Cerebellar nuclear complex (tissue), 1 donor: ENCODE data around the gene ABHD18.
"Not testable (repeated sequence)": the region's sequence is repeated elsewhere in the genome, so short reads cannot be mapped to it uniquely, and the experiment has no call there.

Source experiments
- DNase-seq, 2 experiments: peaks; one replicate each; lab custom pipeline; 2025; lab: John Stamatoyannopoulos, UW

ABHD18 gene

DNA sequence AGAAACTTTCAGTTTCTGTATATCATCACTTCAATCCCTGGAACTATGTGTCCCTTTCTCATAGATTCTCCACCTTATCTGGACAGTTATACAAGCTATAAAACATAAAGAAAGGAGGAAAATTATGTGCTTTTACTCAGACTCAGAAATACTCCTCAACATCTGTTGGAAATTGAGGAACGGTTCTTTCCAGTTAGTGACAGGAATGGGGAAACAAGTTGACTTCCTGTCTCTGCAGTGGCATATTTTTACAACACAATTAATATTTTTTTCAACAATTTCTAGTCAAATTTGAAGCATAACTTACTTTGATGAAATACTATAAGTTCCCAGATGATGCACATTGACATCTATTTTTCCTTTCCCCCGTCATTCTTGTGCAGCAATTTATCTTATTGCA, 27.9 kb downstream of the ABHD18 start:
- DNase-seq, result no peak

DNA sequence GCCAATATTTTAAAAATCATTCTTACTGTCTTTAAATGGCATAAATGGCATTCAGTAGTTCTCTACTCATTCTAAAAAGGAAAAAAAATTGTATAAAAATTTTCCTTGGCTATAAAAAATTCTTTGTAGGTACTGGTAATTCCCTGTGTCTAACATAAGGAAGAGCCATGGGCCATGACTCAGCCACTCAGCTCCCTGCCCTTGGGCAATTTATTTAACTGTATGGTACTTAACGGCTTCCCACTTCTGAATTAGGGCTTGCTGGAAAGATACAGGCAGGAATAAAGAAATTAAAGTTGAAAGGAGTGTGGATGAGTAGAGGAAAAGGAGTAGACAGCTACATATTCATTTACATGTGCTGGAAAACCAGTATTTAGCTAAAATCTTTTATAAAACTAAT, 30.6 kb downstream of the ABHD18 start:
- no peak for DNase-seq

DNA sequence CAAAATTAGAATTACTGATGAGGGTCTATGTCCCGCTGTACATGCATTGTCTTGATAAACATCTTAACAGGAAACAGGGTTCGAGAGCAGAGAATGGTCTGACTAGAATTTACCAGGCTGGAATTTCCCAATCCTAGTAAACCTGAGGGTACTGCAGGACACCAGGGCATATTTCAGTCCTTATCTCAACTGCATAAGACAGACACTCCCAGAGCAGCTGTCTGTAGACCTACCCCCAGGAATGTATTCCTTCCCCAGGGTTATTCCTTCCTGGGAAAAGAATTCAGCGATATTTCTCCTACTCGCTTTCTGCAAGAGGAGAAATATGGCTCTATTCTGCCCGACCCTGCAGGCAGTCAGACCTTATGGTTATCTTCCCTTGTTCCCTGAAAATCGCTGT, 31.3 kb downstream of the ABHD18 start:
- DNase-seq, result not testable (repeated sequence)

DNA sequence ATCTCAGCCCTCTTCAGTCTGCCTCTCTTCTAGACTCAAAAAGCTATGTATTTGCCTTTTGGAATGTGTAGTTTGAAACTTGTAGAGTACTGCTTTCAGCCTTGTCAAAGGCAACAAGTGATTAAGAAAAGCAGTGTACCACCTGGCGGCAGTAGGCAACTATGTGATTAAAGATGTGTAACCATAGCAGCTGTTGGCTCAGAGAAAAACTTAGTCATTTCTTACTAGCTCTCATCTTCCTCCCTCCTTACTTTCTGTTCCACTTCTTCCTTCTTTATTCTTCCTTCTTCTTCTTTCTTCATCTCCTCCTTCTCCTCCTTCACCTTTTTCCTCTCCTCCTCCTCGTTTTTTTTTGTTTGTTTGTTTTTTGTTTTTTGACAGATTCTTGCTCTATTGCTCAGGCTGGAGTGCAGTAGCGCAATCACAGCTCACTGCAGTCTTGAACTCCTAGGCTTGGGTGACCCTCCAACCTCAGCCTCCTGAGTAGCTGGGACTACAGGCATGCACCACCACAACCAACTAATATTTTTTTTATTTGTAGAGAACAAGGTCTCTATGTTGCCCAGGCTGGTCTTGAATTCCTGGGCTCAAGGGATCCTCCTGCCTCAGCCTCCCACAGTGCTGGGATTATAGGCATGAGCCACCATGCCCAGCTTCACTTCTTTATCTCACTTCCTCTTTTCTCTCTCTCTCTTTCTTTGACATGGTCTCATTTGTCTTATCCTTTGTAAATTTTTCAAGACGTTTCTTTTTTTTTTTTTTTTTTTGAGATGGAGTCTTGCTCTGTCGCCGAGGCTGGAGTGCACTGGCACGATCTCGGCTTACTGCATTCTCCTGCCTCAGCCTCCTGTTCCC, 32.6 kb downstream of the ABHD18 start:
- no peak for DNase-seq

DNA sequence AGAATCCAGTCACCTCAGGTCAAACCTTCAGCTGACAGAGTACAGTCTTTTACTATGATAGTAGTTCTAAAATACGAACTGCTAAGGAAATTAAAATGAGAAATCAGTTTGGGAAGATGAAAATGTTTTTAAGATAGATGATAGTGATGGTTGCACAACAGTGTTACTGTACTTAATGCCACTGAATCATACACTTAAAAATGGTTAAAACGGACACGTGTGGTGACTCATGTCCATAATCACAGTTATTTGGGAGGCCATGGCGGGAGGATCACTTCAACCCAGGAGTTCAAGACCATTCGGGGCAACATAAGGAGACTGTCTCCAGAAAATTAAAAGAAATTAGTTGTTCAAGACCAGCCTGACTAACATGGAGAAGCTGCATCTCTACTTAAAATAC, 41.4 kb downstream of the ABHD18 start:
- DNase-seq, result no peak

DNA sequence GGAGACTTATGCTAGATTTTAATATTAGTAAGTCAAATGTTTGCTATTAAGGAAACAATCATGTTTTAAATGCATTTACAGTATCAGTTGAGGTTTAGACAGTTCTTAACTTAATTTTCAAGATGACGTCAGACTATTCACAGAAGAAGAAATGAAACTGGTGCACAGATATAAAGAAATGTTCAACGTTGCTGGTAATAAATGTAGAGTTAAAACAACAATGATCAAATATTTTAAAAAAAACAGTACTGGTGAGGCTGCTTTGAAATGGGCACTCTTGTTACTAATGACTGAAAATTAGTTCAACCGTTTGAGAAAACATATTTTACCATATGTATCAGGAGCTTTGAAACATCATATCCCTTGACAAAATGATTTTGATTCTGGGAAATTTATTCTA, 44.2 kb downstream of the ABHD18 start:
- no peak for DNase-seq

DNA sequence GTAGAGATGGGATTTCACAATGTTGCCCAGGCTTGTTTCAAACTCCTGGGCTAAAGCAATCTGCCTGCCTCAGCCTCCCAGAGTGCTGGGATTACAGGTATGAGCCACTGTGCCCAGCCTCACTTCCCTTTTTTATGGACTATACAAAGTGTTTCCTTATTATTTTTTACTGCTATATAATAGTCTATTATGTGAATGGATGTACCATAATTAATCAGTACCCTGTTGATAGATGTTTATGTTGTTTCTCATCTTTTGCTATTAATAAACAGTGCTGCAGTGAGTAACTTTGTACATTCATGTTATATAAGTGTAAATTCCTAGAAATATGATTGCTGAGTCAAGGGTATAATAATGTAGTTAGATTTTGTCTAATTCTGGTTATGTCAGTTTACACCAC, 60.1 kb downstream of the ABHD18 start:
- DNase-seq, result no peak

DNA sequence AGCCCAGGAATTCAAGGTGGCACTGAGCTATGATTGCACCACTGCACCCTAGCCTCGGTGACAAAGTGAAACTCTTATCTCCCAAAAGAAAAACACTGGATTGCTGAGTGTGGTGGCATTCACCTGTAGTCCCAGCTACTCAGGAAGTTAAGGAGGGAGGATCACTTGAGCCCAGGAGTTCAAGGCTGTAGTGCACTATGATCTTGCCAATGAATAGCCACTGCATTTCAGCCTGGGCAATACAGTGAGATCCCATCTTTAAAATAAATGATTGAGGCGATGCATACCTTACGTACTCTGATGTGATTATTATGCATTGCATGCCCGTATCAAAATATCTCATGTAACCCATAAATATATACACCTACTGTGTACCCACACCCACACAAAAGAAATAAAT, 64.7 kb downstream of the ABHD18 start:
- DNase-seq, result no peak

DNA sequence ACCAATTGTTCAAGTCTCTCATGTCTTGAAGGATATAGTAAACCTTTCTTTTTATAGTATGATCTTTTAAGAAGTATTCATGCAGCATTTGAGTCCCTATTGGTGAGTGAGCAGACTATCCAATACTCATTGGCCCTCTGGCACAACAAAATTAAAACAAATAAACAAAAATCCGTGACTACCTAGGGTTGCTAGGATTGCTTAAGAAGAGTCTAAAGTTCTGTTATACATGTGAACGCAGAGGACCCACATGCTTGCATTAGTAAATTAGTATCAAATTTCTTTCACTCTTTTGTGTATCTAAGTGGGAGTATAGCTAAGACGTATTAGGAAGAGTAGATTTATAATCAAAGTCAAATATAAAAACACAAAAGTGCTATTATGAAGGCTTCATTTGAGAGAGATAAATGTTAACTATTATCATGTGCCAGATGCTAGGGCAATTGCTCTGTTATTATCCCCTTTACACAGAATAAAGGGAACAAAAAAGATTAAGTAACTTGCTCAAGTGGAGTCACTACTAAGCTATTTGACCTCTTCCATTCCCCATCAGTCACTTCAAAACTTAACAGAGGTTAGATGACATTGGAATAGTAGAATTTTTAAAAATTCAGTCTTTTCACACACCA, 66.7 kb downstream of the ABHD18 start:
- no peak for DNase-seq

DNA sequence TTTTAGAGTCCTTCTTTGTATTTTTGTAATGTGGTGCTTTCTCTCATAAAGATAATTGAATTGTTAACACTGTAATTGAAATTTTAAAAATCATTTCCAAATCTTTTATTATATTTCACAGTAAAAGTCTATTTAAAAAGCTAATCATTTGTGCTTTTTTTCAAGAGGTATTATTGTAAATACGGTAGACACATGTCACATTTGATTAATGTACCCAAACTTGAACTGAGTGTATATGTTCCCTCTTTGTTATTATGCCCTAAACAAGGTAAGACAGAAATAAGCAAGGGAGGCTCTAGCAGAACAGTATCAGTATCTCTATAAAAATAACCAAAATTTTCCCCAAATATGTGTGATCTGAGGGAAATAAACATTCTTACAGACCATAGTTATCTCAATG, 74.4 kb downstream of the ABHD18 start:
- DNase-seq, result no peak

DNA sequence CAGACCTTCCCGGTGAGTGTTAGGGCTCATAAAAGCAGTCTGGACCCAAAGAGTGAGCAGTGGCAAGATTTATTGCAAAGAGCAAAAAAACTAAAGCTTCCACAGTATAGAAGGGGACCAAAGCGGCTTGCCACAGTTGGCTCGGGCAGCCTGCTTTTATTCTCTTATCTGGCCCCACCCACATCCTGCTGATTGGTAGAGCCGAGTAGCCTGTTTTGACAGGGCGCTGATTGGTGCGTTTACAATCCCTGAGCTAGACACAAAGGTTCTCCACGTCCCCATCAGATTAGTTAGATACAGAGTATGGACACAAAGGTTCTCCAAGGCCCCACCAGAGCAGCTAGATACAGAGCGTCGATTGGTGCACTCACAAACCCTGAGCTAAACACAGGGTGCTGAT, 81.8 kb downstream of the ABHD18 start:
- DNase-seq, result not testable (repeated sequence)

DNA sequence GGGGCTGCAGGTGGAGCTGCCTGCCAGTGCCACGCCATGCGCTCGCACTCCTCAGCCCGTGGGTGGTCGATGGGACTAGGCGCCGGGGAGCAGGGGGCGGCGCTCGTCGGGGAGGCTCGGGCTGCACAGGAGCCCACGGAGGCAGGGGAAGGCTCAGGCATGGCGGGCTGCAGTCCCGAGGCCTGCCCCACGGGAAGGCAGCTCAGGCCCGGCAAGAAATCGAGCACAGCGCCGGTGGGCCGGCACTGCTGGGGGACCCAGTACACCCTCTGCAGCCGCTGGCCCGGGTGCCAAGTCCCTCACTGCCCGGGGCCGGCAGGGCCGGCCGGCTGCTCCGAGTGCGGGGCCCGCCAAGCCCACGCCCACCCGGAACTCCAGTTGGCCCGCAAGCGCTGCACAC, 82.3 kb downstream of the ABHD18 start:
- DNase-seq, result not testable (repeated sequence)

DNA sequence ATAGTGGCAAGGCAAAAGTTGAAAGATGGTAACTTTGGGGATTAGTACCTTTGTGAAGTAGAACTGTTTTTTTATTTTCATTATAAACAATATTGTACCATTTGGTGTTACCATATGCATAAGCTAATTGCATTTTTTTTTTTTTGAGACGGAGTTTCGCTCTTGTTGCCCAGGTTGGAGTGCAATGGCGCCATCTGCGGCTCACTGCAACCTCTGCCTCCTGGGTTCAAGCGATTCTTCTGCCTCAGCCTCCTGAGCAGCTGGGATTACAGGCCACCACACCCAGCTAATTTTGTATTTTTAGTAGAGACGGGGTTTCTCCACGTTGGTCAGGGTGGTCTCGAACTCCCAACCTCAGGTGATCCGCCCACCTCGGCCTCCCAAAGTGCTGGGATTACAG, 86.0 kb downstream of the ABHD18 start:
- DNase-seq, result not testable (repeated sequence)

DNA sequence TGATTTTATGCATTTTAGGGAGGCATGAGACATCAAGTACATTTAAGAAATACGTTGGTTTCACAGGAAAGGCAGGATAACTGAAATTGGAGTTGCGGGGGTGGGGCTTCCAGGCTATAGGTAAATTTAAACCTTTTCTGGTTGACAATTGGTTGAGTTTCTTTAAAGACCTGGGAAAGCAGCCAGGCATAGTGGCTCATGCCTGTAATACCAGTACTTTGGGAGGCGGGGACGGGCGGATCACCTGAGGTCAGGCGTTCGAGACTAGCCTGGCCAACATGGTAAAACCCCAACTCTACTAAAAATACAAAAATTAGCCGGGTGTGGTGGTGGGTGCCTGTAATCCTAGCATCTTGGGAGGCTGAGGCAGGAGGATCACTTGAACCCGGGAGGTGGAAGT, 89.7 kb downstream of the ABHD18 start:
- not testable (repeated sequence) for DNase-seq

DNA sequence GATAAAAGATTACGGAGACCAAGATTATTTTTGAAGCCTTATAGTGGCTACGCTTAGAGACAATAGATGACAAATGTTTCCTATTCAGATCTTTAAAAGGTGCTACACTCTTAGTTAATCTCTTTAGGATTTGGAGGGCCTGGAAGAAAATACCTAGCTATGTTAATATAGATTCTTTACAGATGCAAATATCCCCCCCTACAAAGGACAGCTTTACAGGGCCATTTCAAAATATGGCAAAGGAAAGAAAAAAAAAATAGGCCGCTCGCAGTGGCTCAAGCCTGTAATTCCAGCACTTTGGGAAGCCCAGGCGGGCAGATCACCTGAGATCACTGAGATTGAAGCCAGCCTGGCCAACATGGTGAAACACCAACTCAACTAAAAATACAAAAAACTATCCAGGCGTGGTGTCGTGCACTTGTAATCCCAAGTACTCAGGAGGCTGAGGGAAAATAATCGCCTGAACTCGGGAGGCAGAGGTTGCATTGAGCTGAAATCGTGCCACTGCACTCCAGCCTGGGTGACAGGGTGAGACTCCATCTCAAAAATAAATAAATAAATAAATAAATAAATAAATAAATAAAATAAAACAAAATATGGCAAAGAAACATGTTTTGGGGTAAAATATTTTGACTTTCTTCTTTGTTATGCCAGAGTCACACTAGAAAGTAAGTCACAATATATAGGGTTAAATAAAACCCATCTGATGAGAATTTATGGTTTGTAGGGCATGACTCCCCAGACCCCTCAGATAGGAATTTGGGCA, 90.4 kb downstream of the ABHD18 start:
- not testable (repeated sequence) for DNase-seq

DNA sequence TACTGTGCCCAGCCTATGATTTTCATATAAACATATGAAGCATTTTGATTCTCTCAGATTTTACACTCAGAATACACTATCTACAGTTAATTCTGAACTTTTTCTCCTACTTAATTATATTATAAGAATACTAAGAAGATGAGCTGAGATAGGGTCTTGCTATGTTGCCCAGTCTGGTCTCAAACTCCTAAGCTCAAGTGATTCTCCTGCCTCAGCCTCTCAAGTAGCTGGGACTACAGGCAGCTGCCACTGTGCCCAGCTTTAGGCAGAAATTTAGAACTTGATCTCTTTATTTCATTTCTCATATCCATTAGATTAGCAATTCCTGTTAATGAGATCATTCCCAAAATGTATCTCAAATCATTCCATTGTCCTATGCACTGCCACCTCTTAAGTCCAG, 91.2 kb downstream of the ABHD18 start:
- DNase-seq, result no peak

DNA sequence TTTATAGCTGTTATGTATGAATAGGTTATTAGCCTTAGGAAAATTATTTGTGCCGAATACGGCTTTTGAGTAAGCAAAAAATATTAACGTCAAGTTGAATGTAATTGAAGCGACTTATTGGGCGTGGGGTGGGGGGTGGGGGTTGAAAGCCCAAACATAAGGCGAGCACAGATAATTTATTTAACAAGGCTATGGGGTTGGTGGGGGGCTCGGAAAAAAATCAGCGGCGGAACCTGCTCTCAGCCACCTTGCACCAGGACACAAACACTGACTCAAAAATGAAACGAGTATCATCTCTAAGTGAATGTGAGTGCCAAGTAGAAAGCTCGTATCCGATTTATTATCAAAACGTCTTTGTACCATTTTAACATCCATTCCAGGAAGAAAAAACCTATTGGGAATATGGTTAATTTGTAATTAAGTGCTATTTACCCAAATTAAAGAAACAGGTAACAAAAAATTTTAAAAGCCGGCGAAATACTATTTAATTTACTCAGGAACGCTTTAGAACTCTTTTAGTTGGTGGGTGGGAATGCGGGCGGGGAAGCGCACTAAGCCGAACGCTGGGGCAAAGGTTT, 95.0 kb downstream of the ABHD18 start:
- DNase-seq, result no peak

DNA sequence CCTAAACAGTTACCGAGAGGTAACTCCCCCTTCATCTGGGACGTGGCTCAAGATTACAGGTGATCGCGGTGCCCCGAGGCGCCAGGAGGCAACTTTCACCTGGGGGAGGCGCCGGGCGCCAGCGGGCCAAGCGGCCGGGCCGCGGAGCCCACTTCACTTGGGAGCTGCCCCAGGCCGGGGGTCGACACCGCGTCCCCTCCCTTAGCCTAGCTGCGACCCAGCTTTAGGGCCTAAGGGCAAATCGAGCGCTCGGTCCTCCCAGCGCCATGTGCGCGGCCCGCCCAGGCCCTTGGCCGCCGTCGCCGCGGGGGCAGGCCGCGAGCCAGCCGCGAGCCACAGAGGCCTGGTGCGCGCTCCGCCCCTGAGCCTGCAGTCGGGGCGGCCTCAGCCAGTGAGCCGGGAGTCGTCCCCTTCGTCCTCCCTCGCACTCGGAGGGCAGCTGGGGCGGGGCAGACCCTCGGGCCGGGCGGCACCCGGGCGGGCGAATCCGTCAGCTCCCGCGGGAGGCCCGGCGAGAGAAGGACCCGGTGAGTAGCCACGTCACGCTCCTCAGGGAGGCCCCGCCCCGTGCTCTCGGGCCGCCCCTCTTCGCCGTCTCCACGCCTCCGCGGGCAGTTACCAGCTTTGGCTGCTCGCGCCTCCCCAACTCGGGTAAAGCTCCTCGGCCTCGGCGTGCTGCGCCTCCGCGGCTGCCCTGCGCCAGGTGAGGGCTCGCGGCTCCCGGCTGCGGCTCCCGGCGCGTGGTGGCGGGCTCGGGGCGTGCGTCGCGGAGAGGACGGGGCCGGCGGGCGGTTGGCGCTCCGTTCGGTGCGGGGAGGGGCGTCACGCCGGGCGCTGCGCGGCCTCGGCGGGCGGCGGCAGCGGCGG, 95.7 kb downstream of the ABHD18 start, which contains the start of gene LARP1B:
Gene LARP1B (plus strand): TSS at position 614 of the 867 bp plus-strand sequence. CDS start 13,640 bp downstream, outside the sequence.
- peak in 1 of 2 experiments; percentile 44 for DNase-seq

DNA sequence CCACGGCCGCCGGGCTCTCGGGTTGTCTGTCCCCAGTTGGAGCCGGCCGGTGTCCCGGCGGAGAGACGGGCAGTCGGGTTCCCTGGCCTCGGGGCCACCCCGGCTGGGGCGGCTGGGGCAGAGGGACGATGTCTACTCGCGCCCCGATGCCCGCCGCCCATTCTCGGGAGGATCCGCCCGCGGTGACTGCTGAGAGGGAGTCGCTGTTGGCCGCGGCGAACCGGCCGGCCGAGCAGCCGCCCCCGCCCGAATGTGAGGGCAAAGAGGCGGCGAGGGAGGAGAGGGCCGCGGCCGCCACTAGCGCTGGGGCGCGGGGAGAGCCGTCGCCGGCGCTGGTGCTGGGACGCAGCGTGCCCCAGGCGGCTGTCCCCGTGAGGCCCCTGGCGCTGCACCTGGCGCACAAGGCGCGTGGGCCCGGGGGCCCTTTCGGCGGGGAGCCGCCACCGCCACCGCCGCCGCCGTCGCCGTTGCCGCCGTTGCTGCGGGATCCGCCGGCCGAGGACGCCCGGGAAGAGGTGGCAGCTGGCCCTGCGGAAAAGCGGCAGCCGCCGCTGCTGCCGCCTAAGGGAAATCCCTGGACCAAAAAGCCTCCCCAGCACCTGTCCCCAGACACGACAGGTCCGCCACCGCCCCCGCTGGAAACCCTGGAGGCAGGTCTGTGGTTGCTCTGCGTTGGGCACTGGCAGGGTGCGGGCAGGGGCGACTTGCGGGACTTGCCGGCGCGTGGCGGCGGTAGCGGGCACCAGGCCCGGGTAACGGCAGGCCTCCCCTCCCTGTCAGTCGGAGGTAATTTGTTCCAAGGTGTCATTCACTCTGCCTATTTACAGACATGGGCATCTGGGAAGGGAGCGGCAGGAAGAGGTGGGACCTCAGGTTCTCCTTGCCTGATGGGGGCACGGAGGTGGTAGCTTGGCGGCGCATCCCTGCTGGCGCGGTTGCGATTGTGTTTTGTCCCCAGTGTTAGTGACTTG, 96.6 kb downstream of the ABHD18 start:
- peak in 1 of 2 experiments; percentile 11 for DNase-seq

DNA sequence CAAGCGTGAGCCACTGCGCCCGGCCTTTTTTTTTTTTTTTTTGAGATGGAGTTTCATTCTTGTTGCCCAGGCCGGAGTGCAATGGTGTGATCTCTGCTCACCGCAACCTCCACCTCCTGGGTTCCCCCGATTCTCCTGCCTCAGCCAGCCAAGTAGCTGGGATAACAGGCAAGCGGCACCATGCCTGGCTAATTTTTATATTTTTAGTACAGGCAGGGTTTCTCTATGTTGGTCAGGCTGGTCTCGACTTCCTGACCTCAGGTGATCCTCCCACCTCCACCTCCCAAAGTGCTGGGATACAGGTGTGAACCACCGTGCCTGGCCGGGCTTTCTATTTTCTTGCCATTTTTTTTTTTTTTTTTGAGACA, 101.2 kb downstream of the ABHD18 start:
- DNase-seq, result not testable (repeated sequence)
